WTC11 (cell line): ENCODE measurements around the gene CTNNA3. TPM values are rescaled to one million over a fixed set of nuclear protein-coding genes. Genes with fewer than 3 reads are reported as not detected.

Experiments used
- ATAC-seq: fragments of 200-7000 bp; cut with Tn5 transposase; 2 replicates; pipeline ENCODE4 v1.10.0; 2021; ENCODE audit warnings: mild to moderate bottlenecking, moderate library complexity
- CTCF ChIA-PET: fragments of 300-600 bp; sonication (Branson Sonifier 250); formaldehyde crosslinking; loops from one replicate; lab custom pipeline; 2021; ENCODE audit warnings: antibody characterized with exemption; lab: Charles Lee
- POLR2A ChIA-PET: fragments of 350-600 bp; sonication (Branson Sonifier 250); formaldehyde crosslinking; loops from one replicate; lab custom pipeline; 2021; ENCODE audit warnings: antibody characterized with exemption; lab: Charles Lee
- DNase-seq: peaks from one replicate; pipeline ENCODE4 v3.0.0; 2021; ENCODE audit warnings: low spot score
- H3K27ac Mint-ChIP-seq: 2 replicates; pipeline ENCODE4 v1.8.0; 2021; ENCODE audit warnings: mixed read lengths
- H3K27me3 Mint-ChIP-seq: 2 replicates; pipeline ENCODE4 v1.8.0; 2021; ENCODE audit warnings: low read depth, mild to moderate bottlenecking, moderate library complexity, mixed read lengths
- H3K36me3 Mint-ChIP-seq: 2 replicates; pipeline ENCODE4 v1.8.0; 2021; ENCODE audit warnings: mixed read lengths
- H3K4me1 Mint-ChIP-seq: 2 replicates; pipeline ENCODE4 v1.8.0; 2022; ENCODE audit warnings: mixed read lengths
- H3K4me3 Mint-ChIP-seq: 2 replicates; pipeline ENCODE4 v1.8.0; 2021; ENCODE audit warnings: mild to moderate bottlenecking, moderate library complexity, mixed read lengths
- H3K9me3 Mint-ChIP-seq: 2 replicates; pipeline ENCODE4 v1.8.0; 2021; ENCODE audit warnings: mixed read lengths
- E2F1 ChIP-seq: sonication (generic); formaldehyde crosslinking; IDR thresholded peaks from 2 replicates; pipeline ENCODE4 v1.8.0; 2022; ENCODE audit warnings: mild to moderate bottlenecking, missing genetic modification reagents
- HMGXB4 ChIP-seq: sonication (generic); formaldehyde crosslinking; IDR thresholded peaks from 2 replicates; pipeline ENCODE4 v1.8.1; 2023; ENCODE audit warnings: mild to moderate bottlenecking, moderate library complexity, missing genetic modification reagents
- KAT7 ChIP-seq: sonication (generic); formaldehyde crosslinking; IDR thresholded peaks from 2 replicates; pipeline ENCODE4 v1.8.1; 2023; ENCODE audit warnings: missing genetic modification reagents, mild to moderate bottlenecking, borderline replicate concordance
- MLX ChIP-seq: sonication (generic); formaldehyde crosslinking; IDR thresholded peaks from 2 replicates; pipeline ENCODE4 v1.8.1; 2023; ENCODE audit warnings: mild to moderate bottlenecking, missing genetic modification reagents, moderate library complexity
- MYBL2 ChIP-seq: sonication (generic); formaldehyde crosslinking; IDR thresholded peaks from 2 replicates; pipeline ENCODE4 v1.8.1; 2023; ENCODE audit warnings: mild to moderate bottlenecking, moderate library complexity, missing genetic modification reagents
- NR2C2 ChIP-seq: sonication (generic); formaldehyde crosslinking; IDR thresholded peaks from 2 replicates; pipeline ENCODE4 v1.8.0; 2022; ENCODE audit warnings: mild to moderate bottlenecking, missing genetic modification reagents
- NR3C1 ChIP-seq: sonication (generic); formaldehyde crosslinking; conservative IDR thresholded peaks from 2 replicates; pipeline ENCODE4 v1.8.1; 2023; ENCODE audit warnings: low read depth, mild to moderate bottlenecking, missing genetic modification reagents
- PRDM15 ChIP-seq: sonication (generic); formaldehyde crosslinking; IDR thresholded peaks from 2 replicates; pipeline ENCODE4 v1.8.0; 2022; ENCODE audit warnings: missing genetic modification reagents
- STAT6 ChIP-seq: sonication (generic); formaldehyde crosslinking; conservative IDR thresholded peaks from 2 replicates; pipeline ENCODE4 v1.8.1; 2023; ENCODE audit warnings: mild to moderate bottlenecking, low read depth, missing genetic modification reagents, moderate library complexity
- USF2 ChIP-seq: sonication (generic); formaldehyde crosslinking; IDR thresholded peaks from 2 replicates; pipeline ENCODE4 v1.8.1; 2023; ENCODE audit warnings: mild to moderate bottlenecking, missing genetic modification reagents, moderate library complexity
- ZNF263 ChIP-seq: sonication (generic); formaldehyde crosslinking; IDR thresholded peaks from 2 replicates; pipeline ENCODE4 v1.8.1; 2022; ENCODE audit warnings: low read depth, mild to moderate bottlenecking, moderate library complexity, missing genetic modification reagents
- ZNF532 ChIP-seq: fragments of 250-450 bp; sonication (Bioruptor Pico); IDR thresholded peaks from 2 replicates; pipeline ENCODE4 v1.9.0; 2021; ENCODE audit warnings: mild to moderate bottlenecking, borderline replicate concordance
- total RNA-seq: library from RNA; stranded (reverse); gene quantifications from 3 replicates; pipeline ENCODE4 v1.2.3, GENCODE V29; 2021

Gene CTNNA3
- total RNA-seq, 1 experiment from 2014 or later: 6.1 TPM

- no peak for ATAC-seq
- Mint-ChIP-seq H3K27ac (no peak overlapping the region), H3K36me3 (no peaks in the 10 kb centered on the region), H3K4me1 (no peaks in the 10 kb centered on the region)
- CTCF ChIA-PET: no interaction called here
- no peak for TF ChIP-seq USF2 (CRISPR knock-in tag)
- no peak for TF ChIP-seq PRDM15 (CRISPR knock-in tag)
- no peak for TF ChIP-seq NR2C2
- no peak for TF ChIP-seq HMGXB4 (CRISPR knock-in tag)
- TF ChIP-seq E2F1 (CRISPR knock-in tag): no peak
- TF ChIP-seq MYBL2 (CRISPR knock-in tag): no peak
- no peak for TF ChIP-seq MLX (CRISPR knock-in tag)
- TF ChIP-seq STAT6: no peak
- TF ChIP-seq ZNF263: no peak
- no peak for TF ChIP-seq ZNF532
- no peak for TF ChIP-seq NR3C1 (CRISPR knock-in tag)
- no peak for TF ChIP-seq KAT7 (CRISPR knock-in tag)
- TF ChIP-seq, all 79 proteins: peak for 0
- Mint-ChIP-seq H3K4me3 (no peak overlapping the region), H3K9me3 (peaks cover 9% of the 10 kb centered on the region; the same call in 1 of the 2 replicates), H3K27me3 (no peaks in the 10 kb centered on the region)
- no peak for DNase-seq
- POLR2A ChIA-PET: no interaction called here
Measured at GRCh38 chr10:65950075-65950474, 1745.9 kb downstream of the CTNNA3 start.
